SHP77 treated with DMSO at 0.1 percent for 48 hours (cell line): ENCODE results near the gene JHY.

Experiments
- DNase-seq: peaks from one replicate; lab custom pipeline; 2025; lab: John Stamatoyannopoulos, UW

JHY gene

GRCh38 chr11:122954455-122954854, 71.9 kb downstream of the JHY start:
- no peak for DNase-seq

DNA sequence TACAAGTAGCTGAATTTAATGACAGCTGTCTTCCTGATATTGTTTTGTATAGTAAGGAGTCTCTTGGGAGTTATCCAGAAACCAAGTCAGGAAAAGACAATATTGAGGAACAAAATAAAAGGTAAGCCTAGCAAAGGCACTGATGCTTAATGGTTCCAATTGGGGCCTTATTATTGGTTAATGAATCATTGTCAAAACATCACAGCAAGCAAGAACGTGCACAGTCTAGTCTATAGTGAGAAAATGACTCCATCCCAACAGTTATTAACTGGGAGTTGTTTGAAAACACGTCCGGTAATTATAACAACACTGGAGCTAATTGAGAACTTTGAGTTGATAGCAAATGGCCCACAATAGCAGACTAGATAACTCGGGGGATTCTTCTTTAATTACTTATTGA, 81.4 kb downstream of the JHY start:
- DNase-seq: no peak

DNA sequence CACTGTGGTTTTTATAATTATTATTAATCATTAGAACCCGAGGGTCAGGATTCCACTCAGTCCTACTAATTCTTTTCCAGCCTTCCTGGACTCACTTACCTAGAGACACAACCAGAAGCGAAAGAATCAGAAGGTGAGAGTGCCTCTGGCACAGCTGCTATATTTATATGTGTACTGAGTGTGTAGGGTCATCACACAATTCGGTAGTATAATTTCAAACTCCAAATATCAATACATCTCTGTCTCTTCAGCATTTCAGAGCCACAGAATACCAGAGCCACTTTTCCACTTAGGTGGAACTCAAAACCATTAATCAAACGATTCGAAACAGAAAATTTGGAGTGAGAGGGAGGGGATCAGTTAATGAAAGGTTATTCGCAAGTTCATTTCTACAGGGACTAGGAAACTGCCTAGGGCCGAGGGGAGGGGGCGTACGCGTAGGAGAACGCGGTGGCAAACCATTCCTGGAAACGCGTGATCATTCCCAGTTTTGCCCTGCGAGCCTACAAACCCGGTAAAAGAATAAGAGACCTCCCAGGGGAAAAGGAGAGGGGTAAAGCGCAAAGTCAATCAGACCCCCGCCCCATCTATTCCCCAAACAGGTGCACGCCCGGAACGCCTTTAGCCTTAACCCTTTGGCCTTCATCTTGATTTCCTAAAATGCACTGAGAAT, 93.6 kb downstream of the JHY start:
- no peak for DNase-seq

DNA sequence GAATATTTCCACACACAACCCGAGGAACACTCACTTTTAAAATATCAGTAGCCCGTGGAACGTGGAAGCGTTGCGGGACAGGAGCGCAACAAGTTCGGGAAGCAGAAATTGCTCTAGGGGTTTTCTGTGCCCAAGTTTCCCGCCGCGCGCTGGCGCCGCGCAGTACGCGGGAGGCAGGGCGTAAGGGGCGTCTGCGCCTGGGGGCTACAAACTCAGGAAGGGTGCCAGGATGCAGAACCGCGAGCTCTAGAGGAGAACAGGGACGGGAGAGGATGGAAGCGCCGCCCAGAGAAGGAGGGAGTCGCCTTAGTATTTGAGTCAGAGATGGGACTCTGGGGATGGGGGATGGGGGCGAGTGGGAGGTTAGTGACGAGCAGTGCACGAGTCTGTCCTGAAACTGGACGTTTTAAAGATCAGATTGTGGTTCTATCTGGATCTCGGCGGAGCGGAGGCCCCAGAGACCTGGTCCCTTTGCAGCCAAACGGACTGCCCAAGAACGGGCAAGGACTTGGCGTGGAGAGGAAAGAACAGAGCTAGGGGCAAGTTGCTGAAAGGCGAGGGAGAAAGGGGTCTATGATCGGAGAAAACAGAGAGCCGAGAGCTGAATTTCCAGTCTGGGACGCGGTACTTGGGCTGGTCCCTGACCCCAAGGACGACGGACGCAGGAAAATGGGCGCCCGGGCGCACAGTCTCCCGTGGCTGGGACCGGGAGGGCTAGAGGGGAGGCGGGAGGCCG, 94.3 kb downstream of the JHY start:
- DNase-seq: no peak

GRCh38 chr11:122977470-122978298, 95.1 kb downstream of the JHY start:
- DNase-seq: no peak

GRCh38 chr11:122978299-122978620, 95.7 kb downstream of the JHY start:
- DNase-seq: no peak

GRCh38 chr11:122979103-122979814, 96.7 kb downstream of the JHY start:
- no peak for DNase-seq

DNA sequence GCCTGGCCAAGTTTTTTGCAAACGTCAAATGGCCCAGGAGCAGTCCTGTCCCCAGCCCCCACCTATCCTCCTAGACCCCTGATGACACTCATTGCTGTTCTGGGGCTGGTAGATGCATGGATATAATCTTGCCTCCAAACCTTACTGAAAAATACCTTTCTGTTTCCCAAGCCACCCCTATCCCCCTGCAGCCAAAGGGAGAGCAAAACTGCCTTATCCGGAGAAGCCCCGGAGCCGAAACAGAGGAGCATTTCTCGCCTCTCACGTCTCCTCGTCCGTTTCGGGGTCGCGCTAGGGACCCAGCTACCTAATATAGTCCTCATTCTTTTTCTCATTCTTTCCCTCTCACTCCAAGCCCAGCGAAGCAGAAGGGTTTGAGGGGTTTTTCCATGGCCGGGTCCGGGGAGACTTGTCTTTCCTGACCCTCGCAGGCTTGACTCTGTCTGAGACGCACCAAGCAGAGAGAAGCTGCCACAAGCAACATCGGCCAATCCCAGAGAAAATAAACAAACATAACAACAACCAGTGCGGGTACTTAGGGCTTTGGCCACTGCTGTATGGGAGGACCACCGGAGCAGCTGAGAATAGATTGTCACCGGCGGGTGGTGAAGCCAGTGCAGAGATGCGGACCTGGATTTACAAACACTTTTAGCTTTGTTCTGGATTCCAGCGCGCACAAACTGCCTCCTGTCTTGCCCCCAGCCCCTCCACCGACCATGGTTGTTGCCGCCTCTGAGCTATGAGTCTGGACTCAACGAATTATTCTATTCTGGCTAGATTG, 97.4 kb downstream of the JHY start:
- DNase-seq: no peak

- DNase-seq: no peak
These were observed 99.1 kb downstream of the JHY start, which contains the start of gene BSX for GRCh38 chr11:122981388-122982264. Gene BSX (minus strand): TSS chr11:122981834. CDS start chr11:122981671, 163 bp downstream.

GRCh38 chr11:122983438-122984185, 101.1 kb downstream of the JHY start:
- DNase-seq: no peak

DNA sequence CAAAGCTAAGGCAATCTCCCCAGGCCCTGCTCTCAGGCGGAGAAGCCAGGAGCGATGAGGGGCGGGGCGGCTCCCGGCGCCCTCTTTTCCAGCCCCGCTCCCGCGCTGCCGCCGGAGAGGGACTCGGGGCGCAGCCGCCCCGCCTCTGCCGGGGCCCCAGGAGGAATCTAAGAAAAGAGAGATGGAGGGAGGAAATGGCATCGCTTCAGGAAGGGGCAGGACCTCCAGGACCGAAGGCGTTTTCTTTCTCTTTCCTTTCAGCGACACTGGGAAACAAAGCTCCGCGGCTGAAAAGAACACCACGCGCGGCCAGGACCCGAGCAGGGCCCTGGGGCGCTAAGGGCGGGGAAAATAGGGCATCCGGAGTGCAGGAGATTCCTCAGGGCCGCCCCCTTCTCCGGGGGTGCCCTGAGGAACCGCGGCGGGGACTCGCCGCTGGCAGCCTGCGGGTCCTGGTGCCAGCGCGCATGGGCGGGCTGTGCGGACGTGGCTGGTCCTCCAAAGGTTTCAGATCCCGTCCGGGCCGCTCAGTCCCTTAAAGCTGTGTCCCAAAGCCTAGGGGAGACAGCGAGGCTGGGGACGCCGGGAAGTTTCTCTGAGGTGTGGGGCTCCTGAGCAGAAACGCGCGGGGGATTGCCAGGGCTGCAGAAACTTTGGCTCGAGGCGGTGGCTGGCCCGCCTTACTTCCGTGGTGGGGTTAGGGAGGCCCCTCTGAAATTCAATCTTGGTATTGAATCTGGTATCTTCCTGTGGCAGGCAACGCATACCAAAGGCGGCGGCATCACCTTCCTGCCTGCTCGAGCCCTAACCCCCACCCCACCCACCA, 101.8 kb downstream of the JHY start:
- no peak for DNase-seq

DNA sequence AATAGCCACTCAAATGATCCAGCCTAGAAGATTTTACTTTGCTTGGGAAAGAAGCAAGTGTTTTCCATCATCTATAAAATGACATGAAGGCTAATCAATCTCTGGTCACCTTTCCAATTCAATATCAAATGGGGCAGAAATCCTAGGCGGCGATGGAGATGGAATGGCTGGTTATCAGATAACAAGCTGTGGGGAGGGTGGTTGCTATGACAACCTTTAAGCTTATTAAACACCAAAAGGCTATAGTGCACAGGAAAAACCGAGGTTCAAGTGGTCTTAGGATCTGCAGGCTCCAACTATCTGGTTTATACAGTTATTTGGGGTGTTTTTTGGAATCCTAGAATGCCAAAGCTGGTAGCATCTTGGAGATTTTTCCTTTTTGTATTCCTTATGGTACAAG, 113.0 kb downstream of the JHY start:
- no peak for DNase-seq

DNA sequence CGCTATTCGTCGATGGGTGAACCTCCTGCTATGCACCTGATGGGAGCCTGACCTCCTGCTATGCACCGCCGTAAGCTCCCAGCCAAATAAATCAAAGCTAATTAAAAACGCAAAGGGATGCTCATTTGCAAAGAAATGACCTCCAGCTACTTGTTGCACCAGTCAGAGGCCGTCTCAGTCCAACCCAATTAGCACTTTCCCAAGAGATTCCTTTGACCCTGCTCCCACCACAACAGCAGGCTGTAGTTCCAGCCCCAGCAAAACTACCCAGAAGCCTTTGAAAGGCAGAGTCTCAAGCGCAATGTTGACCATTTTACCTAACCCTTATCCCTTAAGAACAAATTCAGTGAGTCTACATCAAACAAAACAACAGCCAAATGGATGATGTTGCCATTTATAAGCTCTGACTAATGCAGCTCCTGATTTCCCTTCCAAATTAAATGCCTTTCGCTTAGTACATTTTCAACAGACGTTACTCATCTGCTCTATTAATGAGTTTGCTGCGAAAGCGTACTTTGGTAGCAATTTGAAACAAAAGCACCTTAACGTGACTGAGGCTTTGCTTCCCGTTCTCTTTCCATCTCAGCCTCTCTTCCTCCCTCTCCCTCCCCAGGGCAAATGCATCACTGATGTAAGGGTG, 116.3 kb downstream of the JHY start:
- no peak for DNase-seq

- DNase-seq: no peak
These were observed 118.2 kb downstream of the JHY start for GRCh38 chr11:123000721-123001120.

DNA sequence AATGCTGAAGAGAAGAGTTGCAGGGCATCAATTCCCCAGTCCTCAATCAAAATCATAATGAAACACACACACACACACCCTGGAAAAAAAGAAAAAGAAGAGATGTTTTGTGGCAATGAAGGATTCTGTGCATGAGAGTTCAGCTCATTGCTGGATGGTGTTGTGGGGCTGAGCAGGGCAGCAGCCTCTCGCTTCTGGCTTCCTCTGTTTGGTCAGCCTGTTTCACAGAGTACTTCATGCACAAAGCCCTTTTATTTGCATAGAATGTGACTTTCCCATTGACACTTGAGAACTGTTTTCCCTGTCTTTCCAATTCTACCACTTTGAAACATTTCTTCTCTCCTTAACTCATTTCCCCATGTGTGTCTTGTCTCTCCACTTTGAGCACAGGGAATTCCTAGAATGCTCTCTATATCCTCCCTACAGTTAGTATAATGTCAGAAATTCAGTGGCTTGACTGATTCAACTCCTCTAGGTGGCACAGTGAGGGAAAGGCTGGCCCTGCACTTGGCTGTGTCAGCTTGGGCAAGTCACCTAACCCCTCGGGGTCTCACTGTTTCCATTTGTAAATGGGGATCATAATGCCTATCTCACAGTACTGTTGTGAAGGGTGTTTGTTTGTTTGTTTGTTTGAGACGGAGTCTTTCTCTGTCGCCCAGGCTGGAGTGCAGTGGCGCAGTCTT, 124.4 kb downstream of the JHY start:
- DNase-seq: no peak
